ENCODE measurements around the gene COX14.

COX14 gene

DNA sequence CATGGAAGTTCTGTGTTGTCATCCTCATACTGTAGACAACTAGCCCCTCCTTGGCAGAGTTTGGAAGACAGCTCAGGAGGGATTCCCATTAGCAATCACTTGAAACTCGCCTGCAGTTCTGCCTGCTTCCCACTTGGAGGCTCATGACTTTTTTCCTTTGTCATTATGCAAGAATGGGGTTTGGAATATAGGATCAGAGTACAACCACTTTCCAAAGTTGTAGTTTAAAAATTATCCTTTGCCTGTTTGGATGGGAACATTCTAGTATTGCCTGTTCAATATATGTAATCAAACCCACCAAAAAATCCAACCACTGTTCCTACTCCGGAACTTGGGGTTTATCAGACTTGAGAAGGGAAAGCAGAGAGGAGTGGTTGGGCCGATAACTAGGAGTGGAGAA, 10.4 kb upstream of the COX14 start:
- Histone ChIP-seq H3K4me3 (ENCODE audit: low read depth, low read length) (no peak overlapping the region), H3K36me3 (ENCODE audit: insufficient read depth, low read length) (peaks cover 4% of the 10 kb centered on the region; the same call in 1 of the 2 replicates), H3K79me2 (ENCODE audit: control insufficient read depth, insufficient read depth, low read length, unreplicated experiment) (no peaks in the 10 kb centered on the region), H3K27ac (ENCODE audit: low read depth, low read length) (no peak overlapping the region), H2AFZ (ENCODE audit: low read length, unreplicated experiment) (no peak overlapping the region), H3K27me3 (ENCODE audit: insufficient read depth, low read length) (no peaks in the 10 kb centered on the region), H3K4me1 (ENCODE audit: control insufficient read depth, insufficient read depth, low read length, unreplicated experiment) (peaks cover 13% of the 10 kb centered on the region)

DNA sequence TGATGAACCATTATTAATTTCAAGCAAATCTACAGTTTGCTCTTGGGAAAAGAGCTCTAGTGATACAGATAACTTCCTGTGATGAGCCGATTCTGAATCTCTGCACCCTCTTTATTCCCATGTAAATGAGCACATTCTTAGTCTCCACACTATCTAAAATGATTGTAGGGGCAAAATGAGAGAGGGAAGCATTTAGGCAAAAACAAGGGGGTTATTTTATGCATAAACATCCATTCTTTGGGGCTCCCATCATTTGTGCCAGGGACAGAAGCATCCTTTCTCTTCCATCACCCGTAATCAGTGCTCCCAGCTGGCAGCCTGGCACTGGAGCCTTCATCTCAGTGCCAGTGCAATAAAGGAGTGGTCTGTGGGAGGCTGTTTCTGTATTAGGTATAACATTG, 9.9 kb upstream of the COX14 start:
- H3K27me3 ChIP-seq (ENCODE audit: insufficient read depth, low read length): no peaks in the 10 kb centered on the region
- no peaks in the 10 kb centered on the region for H3K36me3 ChIP-seq (ENCODE audit: insufficient read depth, low read length)
- no peak overlapping the region for H2AFZ ChIP-seq (ENCODE audit: low read length, unreplicated experiment)
- H3K4me1 ChIP-seq (ENCODE audit: control insufficient read depth, insufficient read depth, low read length, unreplicated experiment): peaks cover 13% of the 10 kb centered on the region
- H3K27ac ChIP-seq (ENCODE audit: low read depth, low read length): no peak overlapping the region
- no peak overlapping the region for H3K4me3 ChIP-seq (ENCODE audit: low read depth, low read length)
- no peaks in the 10 kb centered on the region for H3K79me2 ChIP-seq (ENCODE audit: control insufficient read depth, insufficient read depth, low read length, unreplicated experiment)

DNA sequence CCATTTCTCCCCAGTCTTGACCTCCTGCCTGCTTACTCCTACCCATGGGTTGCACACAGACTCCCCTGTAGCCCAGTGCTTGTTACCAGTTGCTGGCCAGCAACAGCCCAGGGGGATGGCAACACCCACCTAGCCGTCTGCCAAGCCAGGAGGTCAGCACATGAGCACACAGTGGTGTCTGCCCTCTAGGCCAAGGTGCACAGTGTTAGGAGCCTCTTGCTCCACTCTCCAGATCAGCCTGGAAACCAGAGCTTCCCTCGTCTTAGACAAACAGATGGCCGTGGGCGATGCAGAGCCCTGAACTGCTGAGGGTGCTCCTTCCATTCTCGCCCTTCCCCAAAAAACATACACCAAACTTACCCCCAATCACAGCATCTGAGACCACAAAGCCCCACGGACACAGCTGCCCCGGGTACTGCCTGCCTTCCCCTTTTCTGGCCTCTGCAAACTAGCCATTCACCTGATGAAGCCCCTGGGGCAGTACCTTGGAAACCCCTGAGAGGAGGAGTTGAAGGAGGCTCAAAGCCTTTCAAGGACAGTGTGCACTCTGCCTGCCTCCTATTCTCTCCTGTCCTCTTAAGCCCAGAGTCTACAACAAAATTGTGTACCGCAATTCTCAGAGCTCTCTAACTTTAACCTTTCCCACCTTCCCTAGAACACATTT, 9.3 kb upstream of the COX14 start:
- Histone ChIP-seq H3K4me1 (ENCODE audit: control insufficient read depth, insufficient read depth, low read length, unreplicated experiment) (peaks cover 13% of the 10 kb centered on the region), H3K27ac (ENCODE audit: low read depth, low read length) (no peak overlapping the region), H3K27me3 (ENCODE audit: insufficient read depth, low read length) (no peaks in the 10 kb centered on the region), H3K79me2 (ENCODE audit: control insufficient read depth, insufficient read depth, low read length, unreplicated experiment) (no peaks in the 10 kb centered on the region), H3K4me3 (ENCODE audit: low read depth, low read length) (no peak overlapping the region), H3K36me3 (ENCODE audit: insufficient read depth, low read length) (no peaks in the 10 kb centered on the region), H2AFZ (ENCODE audit: low read length, unreplicated experiment) (no peak overlapping the region)

DNA sequence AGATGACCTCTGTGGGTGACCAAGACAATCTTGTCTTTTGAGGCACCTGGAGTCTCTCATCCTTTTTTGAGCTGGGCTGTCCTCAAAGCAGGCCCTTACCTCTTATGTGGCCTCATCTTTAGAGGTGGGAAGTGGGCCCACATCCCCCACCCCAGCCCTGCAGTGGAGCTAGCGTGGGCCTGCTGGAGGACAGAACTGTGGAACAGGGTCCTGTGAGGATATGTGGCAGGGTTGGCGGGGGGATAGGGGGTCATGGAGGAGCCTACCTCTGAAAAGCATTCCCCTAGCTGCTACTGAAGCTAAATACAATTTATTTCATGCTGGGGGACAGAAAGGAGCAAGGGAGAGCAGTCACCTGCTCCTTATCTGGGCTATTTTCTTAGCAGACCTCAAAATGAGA, 8.7 kb upstream of the COX14 start:
- no peaks in the 10 kb centered on the region for H3K36me3 ChIP-seq (ENCODE audit: insufficient read depth, low read length)
- H3K27me3 ChIP-seq (ENCODE audit: insufficient read depth, low read length): no peaks in the 10 kb centered on the region
- H3K79me2 ChIP-seq (ENCODE audit: control insufficient read depth, insufficient read depth, low read length, unreplicated experiment): no peaks in the 10 kb centered on the region
- no peak overlapping the region for H2AFZ ChIP-seq (ENCODE audit: low read length, unreplicated experiment)
- H3K4me3 ChIP-seq (ENCODE audit: low read depth, low read length): no peak overlapping the region
- H3K27ac ChIP-seq (ENCODE audit: low read depth, low read length): no peak overlapping the region
- peaks cover 13% of the 10 kb centered on the region for H3K4me1 ChIP-seq (ENCODE audit: control insufficient read depth, insufficient read depth, low read length, unreplicated experiment)

DNA sequence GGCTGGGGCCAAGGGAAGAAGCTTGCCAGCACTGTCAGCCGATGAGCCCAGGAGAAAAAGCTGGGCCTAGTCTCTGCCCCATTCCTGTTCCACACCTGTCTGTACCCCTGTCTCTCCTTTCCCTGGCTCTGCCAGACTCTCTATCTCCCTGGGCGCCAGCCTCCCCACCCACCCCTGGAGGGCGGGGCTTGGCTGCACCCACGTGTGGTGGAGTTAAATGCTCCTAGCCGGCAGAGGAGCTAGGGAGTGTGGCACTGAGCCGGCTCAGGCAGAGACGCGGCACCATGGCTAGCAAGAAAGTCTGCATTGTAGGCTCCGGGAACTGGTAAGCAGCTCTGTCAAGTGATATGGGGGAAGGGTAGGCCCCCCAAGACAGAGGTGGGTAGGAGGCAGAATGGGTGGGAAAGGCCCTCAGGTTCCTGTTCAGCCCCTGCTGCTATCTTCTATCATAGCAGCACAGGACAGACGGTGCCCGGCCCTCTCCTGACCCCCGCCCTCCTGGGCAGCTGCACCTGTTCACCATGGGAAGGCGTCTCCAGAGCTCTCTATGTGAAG, 8.2 kb upstream of the COX14 start, which contains the start of gene GPD1:
TSS of gene GPD1 (plus strand) at position 242 of the 555 bp plus-strand sequence. CDS start at position 285, 43 bp downstream.
- no peak within 1 kb of the TSS for H3K4me3 ChIP-seq (ENCODE audit: low read depth, low read length)
- peaks cover 12% of the 10 kb centered on the region for H3K4me1 ChIP-seq (ENCODE audit: control insufficient read depth, insufficient read depth, low read length, unreplicated experiment)
- no peaks in the 10 kb centered on the region for H3K79me2 ChIP-seq (ENCODE audit: control insufficient read depth, insufficient read depth, low read length, unreplicated experiment)
- H3K27ac ChIP-seq (ENCODE audit: low read depth, low read length): no peak within 1 kb of the TSS
- H3K27me3 ChIP-seq (ENCODE audit: insufficient read depth, low read length): no peaks in the 10 kb centered on the region
- no peaks in the 10 kb centered on the region for H3K36me3 ChIP-seq (ENCODE audit: insufficient read depth, low read length)
- no peak within 1 kb of the TSS for H2AFZ ChIP-seq (ENCODE audit: low read length, unreplicated experiment)

DNA sequence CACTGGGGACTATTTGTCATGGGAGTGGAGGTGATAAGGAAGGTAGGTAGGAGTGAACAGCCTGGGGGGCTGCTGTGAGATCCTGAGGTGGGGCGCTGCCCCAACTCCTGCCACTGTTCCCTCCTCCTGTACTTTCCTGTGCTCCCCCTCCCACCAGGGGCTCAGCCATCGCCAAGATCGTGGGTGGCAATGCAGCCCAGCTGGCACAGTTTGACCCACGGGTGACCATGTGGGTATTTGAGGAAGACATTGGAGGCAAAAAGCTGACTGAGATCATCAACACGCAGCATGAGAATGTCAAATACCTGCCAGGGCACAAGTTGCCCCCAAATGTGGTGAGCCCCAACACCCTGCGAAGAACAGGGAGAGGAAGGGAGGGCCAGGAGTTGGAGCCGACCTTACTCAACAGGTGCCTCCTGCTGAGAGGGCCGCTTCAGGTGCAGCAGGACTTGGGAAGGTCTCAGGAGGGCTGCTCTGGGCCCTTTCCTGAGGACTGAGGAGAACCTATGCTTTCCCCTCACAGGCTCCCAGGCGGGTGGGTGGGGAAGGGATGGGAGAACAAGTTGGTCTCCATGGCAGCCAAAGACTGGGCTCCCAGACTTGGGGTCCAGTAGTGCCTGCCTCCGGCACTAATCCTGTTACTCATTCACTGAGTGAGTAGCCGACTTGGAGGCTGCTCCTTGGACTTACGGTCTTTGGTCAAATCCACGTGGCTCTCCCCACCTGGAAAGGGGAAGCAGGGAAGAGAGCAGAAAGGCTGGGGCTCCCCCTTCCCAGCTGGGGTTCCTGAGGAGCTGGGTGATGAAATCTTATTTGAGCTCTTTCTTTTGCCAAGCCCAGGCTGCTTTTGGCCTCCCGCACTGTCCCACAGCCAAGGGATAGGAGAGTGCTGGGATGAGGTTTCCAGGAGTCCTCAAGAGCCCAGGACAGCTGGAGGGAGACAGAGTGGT, 7.3 kb upstream of the COX14 start:
- Histone ChIP-seq H3K79me2 (ENCODE audit: control insufficient read depth, insufficient read depth, low read length, unreplicated experiment) (no peaks in the 10 kb centered on the region), H3K36me3 (ENCODE audit: insufficient read depth, low read length) (no peaks in the 10 kb centered on the region), H3K27ac (ENCODE audit: low read depth, low read length) (no peak overlapping the region), H3K27me3 (ENCODE audit: insufficient read depth, low read length) (no peaks in the 10 kb centered on the region), H2AFZ (ENCODE audit: low read length, unreplicated experiment) (no peak overlapping the region), H3K4me3 (ENCODE audit: low read depth, low read length) (no peak overlapping the region), H3K4me1 (ENCODE audit: control insufficient read depth, insufficient read depth, low read length, unreplicated experiment) (peaks cover 6% of the 10 kb centered on the region)

DNA sequence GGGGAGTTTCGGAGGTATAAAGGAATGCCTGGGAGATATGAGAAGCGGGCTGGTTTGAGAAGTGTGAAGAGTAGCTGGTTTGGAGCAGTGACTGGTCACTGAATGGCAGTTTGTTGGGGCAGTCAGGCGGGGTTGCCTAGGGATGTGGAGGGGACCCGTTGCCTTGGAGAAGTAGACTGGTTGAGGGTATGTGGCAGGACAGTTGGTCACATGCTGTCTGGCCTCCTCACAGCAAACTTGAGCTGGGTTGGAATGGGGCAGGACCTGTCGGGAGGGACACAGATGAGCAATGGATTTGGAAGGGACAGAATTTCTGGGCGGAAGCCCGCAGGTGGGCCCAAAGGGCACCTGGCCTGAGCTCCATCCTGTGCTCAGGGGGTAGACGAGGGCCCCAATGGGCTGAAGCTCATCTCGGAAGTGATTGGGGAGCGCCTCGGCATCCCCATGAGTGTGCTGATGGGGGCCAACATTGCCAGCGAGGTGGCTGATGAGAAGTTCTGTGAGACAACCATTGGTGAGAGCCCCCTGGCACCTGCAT, 6.1 kb upstream of the COX14 start:
- Histone ChIP-seq H3K27ac (ENCODE audit: low read depth, low read length) (no peak overlapping the region), H3K79me2 (ENCODE audit: control insufficient read depth, insufficient read depth, low read length, unreplicated experiment) (no peaks in the 10 kb centered on the region), H3K4me1 (ENCODE audit: control insufficient read depth, insufficient read depth, low read length, unreplicated experiment) (peaks cover 15% of the 10 kb centered on the region), H3K36me3 (ENCODE audit: insufficient read depth, low read length) (no peaks in the 10 kb centered on the region), H2AFZ (ENCODE audit: low read length, unreplicated experiment) (no peak overlapping the region), H3K27me3 (ENCODE audit: insufficient read depth, low read length) (no peaks in the 10 kb centered on the region), H3K4me3 (ENCODE audit: low read depth, low read length) (no peak overlapping the region)

DNA sequence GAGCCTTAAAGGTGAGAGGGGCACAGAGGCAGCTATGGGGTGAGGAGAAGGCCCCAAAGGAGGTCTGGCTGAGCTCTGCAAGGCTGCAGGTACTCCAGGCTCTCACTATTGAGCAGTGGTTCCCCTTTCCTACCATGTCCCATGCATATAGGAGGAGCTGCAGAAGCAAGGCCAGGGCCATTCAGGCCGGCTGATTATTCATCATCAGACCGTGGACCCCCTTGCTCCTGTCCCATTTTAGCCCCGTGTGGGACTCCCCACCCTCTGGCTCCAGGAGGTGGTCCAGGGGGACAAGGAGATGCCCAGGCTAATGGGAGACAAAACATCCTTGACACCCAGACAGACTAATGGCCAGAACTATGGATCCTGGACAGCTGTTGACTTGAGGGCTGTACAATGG, 5.1 kb upstream of the COX14 start:
- Histone ChIP-seq H3K4me1 (ENCODE audit: control insufficient read depth, insufficient read depth, low read length, unreplicated experiment) (peaks cover 20% of the 10 kb centered on the region), H3K4me3 (ENCODE audit: low read depth, low read length) (no peak overlapping the region), H3K27ac (ENCODE audit: low read depth, low read length) (no peak overlapping the region), H3K27me3 (ENCODE audit: insufficient read depth, low read length) (no peaks in the 10 kb centered on the region), H2AFZ (ENCODE audit: low read length, unreplicated experiment) (no peak overlapping the region), H3K79me2 (ENCODE audit: control insufficient read depth, insufficient read depth, low read length, unreplicated experiment) (no peaks in the 10 kb centered on the region), H3K36me3 (ENCODE audit: insufficient read depth, low read length) (no peaks in the 10 kb centered on the region)

DNA sequence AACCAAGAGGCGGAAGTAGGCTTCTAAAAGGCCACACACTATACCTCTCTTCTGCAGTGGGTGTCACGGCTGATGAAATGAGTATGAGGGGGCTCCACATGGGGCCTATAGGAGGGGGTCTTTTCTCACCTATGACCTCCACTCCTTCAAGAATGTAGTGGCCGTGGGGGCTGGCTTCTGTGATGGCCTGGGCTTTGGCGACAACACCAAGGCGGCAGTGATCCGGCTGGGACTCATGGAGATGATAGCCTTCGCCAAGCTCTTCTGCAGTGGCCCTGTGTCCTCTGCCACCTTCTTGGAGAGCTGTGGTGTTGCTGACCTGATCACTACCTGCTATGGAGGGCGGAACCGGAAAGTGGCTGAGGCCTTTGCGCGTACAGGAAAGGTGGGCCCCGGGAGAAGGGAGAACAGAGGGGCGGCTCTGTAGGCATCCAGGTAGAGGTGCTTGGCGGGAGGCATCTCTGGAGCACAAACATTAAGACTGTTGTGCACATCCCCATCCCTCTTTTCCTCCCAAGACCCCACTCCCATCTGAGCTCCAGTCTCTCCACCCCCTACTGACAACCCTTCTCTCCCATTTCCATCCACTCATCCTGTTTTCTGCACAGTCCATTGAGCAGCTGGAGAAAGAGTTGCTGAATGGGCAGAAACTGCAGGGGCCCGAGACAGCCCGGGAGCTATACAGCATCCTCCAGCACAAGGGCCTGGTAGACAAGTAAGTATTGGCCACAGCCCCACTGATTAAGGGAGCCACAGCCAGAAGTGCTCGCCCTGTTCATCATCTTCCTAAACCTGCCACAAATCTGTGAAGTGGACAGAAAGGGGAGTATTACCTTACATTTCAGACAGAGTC, 4.4 kb upstream of the COX14 start:
- H3K4me1 ChIP-seq (ENCODE audit: control insufficient read depth, insufficient read depth, low read length, unreplicated experiment): peaks cover 20% of the 10 kb centered on the region
- H3K4me3 ChIP-seq (ENCODE audit: low read depth, low read length): no peak overlapping the region
- H3K27me3 ChIP-seq (ENCODE audit: insufficient read depth, low read length): no peaks in the 10 kb centered on the region
- H2AFZ ChIP-seq (ENCODE audit: low read length, unreplicated experiment): no peak overlapping the region
- no peak overlapping the region for H3K27ac ChIP-seq (ENCODE audit: low read depth, low read length)
- peaks cover 1% of the 10 kb centered on the region for H3K79me2 ChIP-seq (ENCODE audit: control insufficient read depth, insufficient read depth, low read length, unreplicated experiment)
- no peaks in the 10 kb centered on the region for H3K36me3 ChIP-seq (ENCODE audit: insufficient read depth, low read length)

DNA sequence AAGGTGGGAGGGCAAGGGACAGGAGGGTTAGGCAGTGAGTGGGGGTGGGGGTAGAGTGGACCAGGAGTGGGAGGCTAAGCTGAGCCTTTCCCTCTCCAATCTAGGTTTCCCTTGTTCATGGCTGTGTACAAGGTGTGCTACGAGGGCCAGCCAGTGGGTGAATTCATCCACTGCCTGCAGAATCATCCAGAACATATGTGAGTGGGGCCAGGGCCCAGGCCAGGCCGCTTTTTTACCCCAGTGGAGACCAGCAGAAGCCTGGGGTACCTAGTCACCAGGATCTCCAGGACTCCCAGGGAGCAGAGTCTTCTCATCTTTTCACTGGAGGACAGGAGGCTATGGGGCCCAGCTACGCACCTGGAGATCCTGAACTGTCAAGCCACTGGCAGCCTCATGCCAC, 2.7 kb upstream of the COX14 start:
- Histone ChIP-seq H3K4me3 (ENCODE audit: low read depth, low read length) (no peak overlapping the region), H3K27me3 (ENCODE audit: insufficient read depth, low read length) (no peaks in the 10 kb centered on the region), H3K36me3 (ENCODE audit: insufficient read depth, low read length) (no peaks in the 10 kb centered on the region), H3K27ac (ENCODE audit: low read depth, low read length) (no peak overlapping the region), H3K79me2 (ENCODE audit: control insufficient read depth, insufficient read depth, low read length, unreplicated experiment) (peaks cover 11% of the 10 kb centered on the region), H2AFZ (ENCODE audit: low read length, unreplicated experiment) (no peak overlapping the region), H3K4me1 (ENCODE audit: control insufficient read depth, insufficient read depth, low read length, unreplicated experiment) (peaks cover 20% of the 10 kb centered on the region)

Data from ACC112 (cell line).